Measurements from ENCODE around the gene PDE8A. TPM values are rescaled to one million over a fixed set of nuclear protein-coding genes. Genes with fewer than 3 reads are reported as not detected.
A peak's percentile ranks its signal among the peaks of the same experiment; 100 is the strongest.

The PDE8A gene
- total and polyA plus RNA-seq, 2 experiments from 2014 or later, result 15.3 to 26.0 TPM

- H3K9me3 ChIP-seq (ENCODE audit: low read depth), result no peaks in the 10 kb centered on the region
- no peaks in the 10 kb centered on the region for H3K36me3 ChIP-seq (replicated peaks; ENCODE audit: insufficient read depth, low read depth)
- no peak overlapping the region for H2AFZ ChIP-seq
- H3K79me2 ChIP-seq, result no peaks in the 10 kb centered on the region
- 93% methylated on average over 4 of the region's 4 CpGs for WGBS (ENCODE audit: low lambda C conversion rate, missing lambda C conversion rate)
- TF ChIP-seq EZH2 (IDR thresholded peaks at IDR 0.05; ENCODE audit: borderline replicate concordance) (no peak), EZH2phosphoT487 (IDR thresholded peaks at IDR 0.05; ENCODE audit: low read depth, severe bottlenecking, unreplicated experiment) (no peak), CTCF (IDR thresholded peaks at IDR 0.05; ENCODE audit: poor library complexity) (no peak)
- H3K27me3 ChIP-seq, result no peaks in the 10 kb centered on the region
- H3K27ac ChIP-seq, result no peak overlapping the region
- no peaks in the 10 kb centered on the region for H3K4me1 ChIP-seq (ENCODE audit: insufficient read depth)
- no peak overlapping the region for H3K4me3 ChIP-seq
- no peaks in the 10 kb centered on the region for H3K9me2 ChIP-seq (replicated peaks; ENCODE audit: insufficient read depth)
- no peaks in the 10 kb centered on the region for H4K20me1 ChIP-seq (ENCODE audit: insufficient read depth, poor library complexity, severe bottlenecking)
- no peak overlapping the region for H3K4me2 ChIP-seq
- DNase-seq (ENCODE audit: low spot score), result no peak
These were observed 185.9 kb downstream of the PDE8A start for GRCh38 chr15:85167568-85167967.

GRCh38 chr15:85168642-85169173 is 187.1 kb downstream of the PDE8A start:
- Histone ChIP-seq H3K36me3 (replicated peaks; ENCODE audit: insufficient read depth, low read depth) (no peaks in the 10 kb centered on the region), H3K4me2 (peak overlapping the region; percentile 65), H3K4me3 (no peak overlapping the region), H3K9me3 (ENCODE audit: low read depth) (no peaks in the 10 kb centered on the region), H2AFZ (no peak overlapping the region), H3K4me1 (ENCODE audit: insufficient read depth) (no peaks in the 10 kb centered on the region), H4K20me1 (ENCODE audit: insufficient read depth, poor library complexity, severe bottlenecking) (no peaks in the 10 kb centered on the region), H3K27ac (no peak overlapping the region), H3K79me2 (no peaks in the 10 kb centered on the region), H3K27me3 (no peaks in the 10 kb centered on the region), H3K9me2 (replicated peaks; ENCODE audit: insufficient read depth) (no peaks in the 10 kb centered on the region)
- 23% methylated on average over 19 of the region's 20 CpGs for WGBS (ENCODE audit: low lambda C conversion rate, missing lambda C conversion rate)
- TF ChIP-seq CTCF (IDR thresholded peaks at IDR 0.05; ENCODE audit: poor library complexity) (peak; percentile 52), EZH2phosphoT487 (IDR thresholded peaks at IDR 0.05; ENCODE audit: low read depth, severe bottlenecking, unreplicated experiment) (no peak), EZH2 (IDR thresholded peaks at IDR 0.05; ENCODE audit: borderline replicate concordance) (no peak)
- DNase-seq (ENCODE audit: low spot score), result peak; percentile 52

- no peak overlapping the region for H3K4me3 ChIP-seq
- H3K4me1 ChIP-seq (ENCODE audit: insufficient read depth), result no peaks in the 10 kb centered on the region
- no peak overlapping the region for H3K27ac ChIP-seq
- no peaks in the 10 kb centered on the region for H4K20me1 ChIP-seq (ENCODE audit: insufficient read depth, poor library complexity, severe bottlenecking)
- no peak for DNase-seq (ENCODE audit: low spot score)
- no peaks in the 10 kb centered on the region for H3K27me3 ChIP-seq
- TF ChIP-seq EZH2phosphoT487 (IDR thresholded peaks at IDR 0.05; ENCODE audit: low read depth, severe bottlenecking, unreplicated experiment) (no peak), EZH2 (IDR thresholded peaks at IDR 0.05; ENCODE audit: borderline replicate concordance) (no peak), CTCF (IDR thresholded peaks at IDR 0.05; ENCODE audit: poor library complexity) (no peak)
- H3K9me2 ChIP-seq (replicated peaks; ENCODE audit: insufficient read depth), result no peaks in the 10 kb centered on the region
- H3K4me2 ChIP-seq, result no peak overlapping the region
- WGBS (ENCODE audit: low lambda C conversion rate, missing lambda C conversion rate), result 84% methylated on average over 4 of the region's 4 CpGs
- no peaks in the 10 kb centered on the region for H3K79me2 ChIP-seq
- no peak overlapping the region for H2AFZ ChIP-seq
- no peaks in the 10 kb centered on the region for H3K36me3 ChIP-seq (replicated peaks; ENCODE audit: insufficient read depth, low read depth)
- H3K9me3 ChIP-seq (ENCODE audit: low read depth), result no peaks in the 10 kb centered on the region
These were observed 190.1 kb downstream of the PDE8A start for GRCh38 chr15:85171736-85172135.
